ENCODE results near the gene CNIH3.

The CNIH3 gene

GRCh38 chr1:224643653-224644052, 27.5 kb downstream of the CNIH3 start:
- no peaks in the 10 kb centered on the region for H3K36me3 ChIP-seq (ENCODE audit: control insufficient read depth, low read length)
- TF ChIP-seq CTCF (IDR thresholded peaks at IDR 0.05; ENCODE audit: low read depth, low read length, poor library complexity, severe bottlenecking) = no peak
- TF ChIP-seq EZH2phosphoT487 (IDR thresholded peaks at IDR 0.05; ENCODE audit: borderline replicate concordance, low read length) = no peak
- H3K27ac ChIP-seq (ENCODE audit: low read depth, low read length) = no peak overlapping the region
- no peaks in the 10 kb centered on the region for H3K9me2 ChIP-seq (replicated peaks; ENCODE audit: control insufficient read depth, low read length)
- no peaks in the 10 kb centered on the region for H3K4me1 ChIP-seq (ENCODE audit: control insufficient read depth, low read length)
- no peaks in the 10 kb centered on the region for H3F3A ChIP-seq (ENCODE audit: control insufficient read depth, insufficient read depth)
- H3K27me3 ChIP-seq (ENCODE audit: control insufficient read depth, low read length) = peaks cover 12% of the 10 kb centered on the region; the same call in 1 of the 2 replicates
- H4K20me1 ChIP-seq (ENCODE audit: control insufficient read depth, insufficient read depth, low read depth, low read length) = no peaks in the 10 kb centered on the region
- no peak overlapping the region for H3K4me2 ChIP-seq (ENCODE audit: low read length)
- H3K79me2 ChIP-seq (ENCODE audit: control insufficient read depth, low read length) = no peaks in the 10 kb centered on the region
- H3K9me3 ChIP-seq (ENCODE audit: control insufficient read depth, insufficient read depth, low read length) = no peaks in the 10 kb centered on the region
- no peak overlapping the region for H3K4me3 ChIP-seq (ENCODE audit: low read length)

GRCh38 chr1:224644553-224645154, 28.5 kb downstream of the CNIH3 start:
- H3K4me1 ChIP-seq (ENCODE audit: control insufficient read depth, low read length) = no peaks in the 10 kb centered on the region
- no peak overlapping the region for H3K4me3 ChIP-seq (ENCODE audit: low read length)
- no peaks in the 10 kb centered on the region for H3K9me3 ChIP-seq (ENCODE audit: control insufficient read depth, insufficient read depth, low read length)
- no peaks in the 10 kb centered on the region for H3K79me2 ChIP-seq (ENCODE audit: control insufficient read depth, low read length)
- peaks cover 12% of the 10 kb centered on the region; the same call in 1 of the 2 replicates for H3K27me3 ChIP-seq (ENCODE audit: control insufficient read depth, low read length)
- H3K4me2 ChIP-seq (ENCODE audit: low read length) = no peak overlapping the region
- H4K20me1 ChIP-seq (ENCODE audit: control insufficient read depth, insufficient read depth, low read depth, low read length) = no peaks in the 10 kb centered on the region
- no peaks in the 10 kb centered on the region for H3F3A ChIP-seq (ENCODE audit: control insufficient read depth, insufficient read depth)
- H3K27ac ChIP-seq (ENCODE audit: low read depth, low read length) = no peak overlapping the region
- H3K9me2 ChIP-seq (replicated peaks; ENCODE audit: control insufficient read depth, low read length) = no peaks in the 10 kb centered on the region
- TF ChIP-seq CTCF (IDR thresholded peaks at IDR 0.05; ENCODE audit: low read depth, low read length, poor library complexity, severe bottlenecking) (peak; percentile 90), EZH2phosphoT487 (IDR thresholded peaks at IDR 0.05; ENCODE audit: borderline replicate concordance, low read length) (no peak)
- H3K36me3 ChIP-seq (ENCODE audit: control insufficient read depth, low read length) = no peaks in the 10 kb centered on the region

- Histone ChIP-seq H3K9me3 (ENCODE audit: control insufficient read depth, insufficient read depth, low read length) (no peaks in the 10 kb centered on the region), H3K9me2 (replicated peaks; ENCODE audit: control insufficient read depth, low read length) (no peaks in the 10 kb centered on the region), H3K36me3 (ENCODE audit: control insufficient read depth, low read length) (no peaks in the 10 kb centered on the region), H3K79me2 (ENCODE audit: control insufficient read depth, low read length) (no peaks in the 10 kb centered on the region), H3F3A (ENCODE audit: control insufficient read depth, insufficient read depth) (no peaks in the 10 kb centered on the region), H3K4me1 (ENCODE audit: control insufficient read depth, low read length) (no peaks in the 10 kb centered on the region), H4K20me1 (ENCODE audit: control insufficient read depth, insufficient read depth, low read depth, low read length) (no peaks in the 10 kb centered on the region), H3K27me3 (ENCODE audit: control insufficient read depth, low read length) (no peaks in the 10 kb centered on the region), H3K4me3 (ENCODE audit: low read length) (no peak overlapping the region), H3K27ac (ENCODE audit: low read depth, low read length) (no peak overlapping the region), H3K4me2 (ENCODE audit: low read length) (no peak overlapping the region)
- no peak for TF ChIP-seq CTCF (IDR thresholded peaks at IDR 0.05; ENCODE audit: low read depth, low read length, poor library complexity, severe bottlenecking)
- no peak for TF ChIP-seq EZH2phosphoT487 (IDR thresholded peaks at IDR 0.05; ENCODE audit: borderline replicate concordance, low read length)
Measured at GRCh38 chr1:224647449-224647848, 31.3 kb downstream of the CNIH3 start.
